HG02938 (cell line): ENCODE measurements around the gene CTNNA1.

ENCODE experiments used
- ATAC-seq: cut with Tn5 transposase; IDR thresholded peaks from one replicate; pipeline ENCODE4 v1.9.1; 2021; ENCODE audit warnings: mild to moderate bottlenecking, moderate library complexity; ENCODE audit not compliant: unreplicated experiment

The CTNNA1 gene

GRCh38 chr5:138944527-138945322, 191.5 kb downstream of the CTNNA1 start:
- ATAC-seq, result no peak

- no peak for ATAC-seq
Observed at GRCh38 chr5:138945421-138946240, 192.4 kb downstream of the CTNNA1 start.

- ATAC-seq, result no peak
Observed at GRCh38 chr5:138946241-138946623, 193.0 kb downstream of the CTNNA1 start.

- ATAC-seq, result no peak
Observed at GRCh38 chr5:138946831-138947560, 193.8 kb downstream of the CTNNA1 start.

GRCh38 chr5:138947780-138948179, 194.6 kb downstream of the CTNNA1 start:
- no peak for ATAC-seq

- ATAC-seq, result no peak
Observed at GRCh38 chr5:138948471-138949222, 195.4 kb downstream of the CTNNA1 start.

GRCh38 chr5:138949223-138949574, 196.0 kb downstream of the CTNNA1 start:
- ATAC-seq, result no peak

GRCh38 chr5:138949988-138950387, 196.8 kb downstream of the CTNNA1 start:
- no peak for ATAC-seq

- no peak for ATAC-seq
Observed at GRCh38 chr5:138950421-138951031, 197.3 kb downstream of the CTNNA1 start.

- ATAC-seq, result no peak
Observed at GRCh38 chr5:138951091-138951985, 198.1 kb downstream of the CTNNA1 start.

- no peak for ATAC-seq
Observed at GRCh38 chr5:138951986-138952735, 198.9 kb downstream of the CTNNA1 start.

- no peak for ATAC-seq
Observed at GRCh38 chr5:138952962-138953361, 199.7 kb downstream of the CTNNA1 start.

GRCh38 chr5:138953387-138954256, 200.4 kb downstream of the CTNNA1 start:
- peak; percentile 47 for ATAC-seq

GRCh38 chr5:138954257-138955012, 201.2 kb downstream of the CTNNA1 start:
- ATAC-seq, result no peak

- no peak for ATAC-seq
Observed at GRCh38 chr5:138955013-138955660, 201.9 kb downstream of the CTNNA1 start.

GRCh38 chr5:138955671-138956295, 202.6 kb downstream of the CTNNA1 start:
- no peak for ATAC-seq
